K562 (cell line): ENCODE results near the gene CLDND1. TPM values are rescaled to one million over a fixed set of nuclear protein-coding genes. Genes with fewer than 3 reads are reported as not detected.

Source experiments
- ATAC-seq: fragments of 200-7000 bp; cut with Tn5 transposase; 3 replicates; pipeline ENCODE4 v1.9.1; 2020; ENCODE audit warnings: moderate library complexity
- BruUV-seq: library from RNA; stranded (reverse); fragments of 400-500 nt; replicated peaks from 2 replicates; lab custom pipeline; 2021; lab: Mats Ljungman, UMichigan
- CTCF ChIA-PET: fragments of 300-600 bp; formaldehyde crosslinking; extraction: SDS; loops from one replicate; lab custom pipeline; 2021; ENCODE audit warnings: low intra/inter-chr PET ratio; lab: Yijun Ruan, JAX
- POLR2A ChIA-PET: fragments of 300-600, 350-650 bp; sonication (Branson Sonifier 250); formaldehyde crosslinking; extraction: SDS; loops from one replicate; lab custom pipeline; 2021; ENCODE audit warnings: antibody characterized with exemption, inconsistent platforms; lab: Yijun Ruan, JAX
- DNase-seq, 4 experiments: peaks; one replicate each; pipeline versions ENCODE4 v3.0.0 to v3.0.0-alpha.2; 2011 to 2018; ENCODE audit warnings: low spot score in 3 of 4, mixed read lengths in 3 of 4; ENCODE audit errors: extremely low read depth in 1 of 4
- FAIRE-seq: peaks from 2 replicates; lab custom pipeline; 2011; peaks lifted over from hg19 to GRCh38; lab: Jason Lieb, UNC
- H2AFZ ChIP-seq: 2 replicates; pipeline ENCODE4 v1.6.0; 2011; ENCODE audit warnings: low read depth, low read length, control low read depth, inconsistent platforms
- H3K27ac ChIP-seq: fragments of 200-600 bp; 3 replicates; pipeline ENCODE4 v1.8.0; 2011; ENCODE audit warnings: low read depth, mild to moderate bottlenecking, control low read depth, inconsistent platforms, low read length, moderate library complexity, mixed read lengths; ENCODE audit errors: extremely low read depth
- H3K27me3 ChIP-seq, 2 experiments: fragments of 300-600 bp in 1 of 2; 2 replicates in 1 of 2; 3 replicates in 1 of 2; pipeline versions ENCODE4 v1.6.0 to v1.8.0; 2011; ENCODE audit warnings: inconsistent platforms in 2 of 2, low read length in 2 of 2, mild to moderate bottlenecking in 1 of 2, mixed read lengths in 1 of 2, moderate library complexity in 1 of 2; ENCODE audit not compliant: control insufficient read depth in 2 of 2, insufficient read depth in 2 of 2
- H3K36me3 ChIP-seq: fragments of 300-600 bp; 3 replicates; pipeline ENCODE4 v1.8.0; 2011; ENCODE audit warnings: mild to moderate bottlenecking, low read length, inconsistent platforms; ENCODE audit not compliant: control insufficient read depth, insufficient read depth
- H3K4me1 ChIP-seq, 2 experiments: fragments of 200-600 bp in 1 of 2; replicated peaks in 1 of 2; 2 replicates in 1 of 2; 3 replicates in 1 of 2; pipeline versions ENCODE4 v1.5.1 to v1.8.0; 2011; ENCODE audit warnings: inconsistent platforms in 2 of 2, low read length in 2 of 2, mild to moderate bottlenecking in 1 of 2, mixed read lengths in 1 of 2, moderate library complexity in 1 of 2; ENCODE audit not compliant: control insufficient read depth in 2 of 2, insufficient read depth in 2 of 2
- H3K4me2 ChIP-seq: 2 replicates; pipeline ENCODE4 v1.6.1; 2011; ENCODE audit warnings: low read length, control low read depth, inconsistent platforms, mixed read lengths; ENCODE audit not compliant: insufficient read depth
- H3K4me3 ChIP-seq: fragments of 200-600 bp; sonication (generic), shearing (Covaris generic); 2 replicates; pipeline ENCODE4 v1.5.1; 2016; ENCODE audit warnings: control low read depth, inconsistent platforms
- H3K79me2 ChIP-seq: fragments of 200-600 bp; 3 replicates; pipeline ENCODE4 v1.8.0; 2011; ENCODE audit warnings: low read length, inconsistent platforms; ENCODE audit not compliant: control insufficient read depth, insufficient read depth
- H3K9ac ChIP-seq, 2 experiments: 2 replicates each; pipeline versions ENCODE4 v1.6.0 to v1.6.1; 2011; ENCODE audit warnings: low read depth in 2 of 2, low read length in 2 of 2, control low read depth in 1 of 2, inconsistent platforms in 1 of 2, mild to moderate bottlenecking in 1 of 2, mixed read lengths in 1 of 2; ENCODE audit not compliant: insufficient read depth in 1 of 2
- H3K9me1 ChIP-seq: one replicate; pipeline ENCODE4 v1.6.0; 2011; ENCODE audit warnings: inconsistent platforms, mild to moderate bottlenecking, low read length, moderate library complexity; ENCODE audit not compliant: control insufficient read depth, insufficient read depth
- H3K9me3 ChIP-seq: replicated peaks from 2 replicates; pipeline ENCODE4 v1.5.1; 2011; ENCODE audit warnings: low read depth, low read length, inconsistent platforms; ENCODE audit not compliant: control insufficient read depth, insufficient read depth
- H4K20me1 ChIP-seq: replicated peaks from 2 replicates; pipeline ENCODE4 v1.6.1; 2011; ENCODE audit warnings: low read length, inconsistent platforms, mixed read lengths; ENCODE audit not compliant: control insufficient read depth, insufficient read depth
- CREB3L1 ChIP-seq: fragments of 450-650 bp; IDR thresholded peaks from 2 replicates; pipeline ENCODE4 v1.6.1; 2014; ENCODE audit warnings: low read depth, mild to moderate bottlenecking, moderate library complexity, borderline replicate concordance
- CREBBP ChIP-seq: IDR thresholded peaks from one replicate; pipeline ENCODE4 v1.6.1; 2012; ENCODE audit warnings: low read depth, mild to moderate bottlenecking, control low read depth, inconsistent platforms, low read length
- HCFC1 ChIP-seq: IDR thresholded peaks from 2 replicates; pipeline ENCODE4 v1.6.1; 2012; ENCODE audit warnings: low read depth, low read length, improper control_type of control experiment
- YY1 ChIP-seq, 3 experiments: IDR thresholded peaks; 2 replicates each; pipeline ENCODE4 v1.6.1; 2011; ENCODE audit warnings: low read length in 2 of 3, mild to moderate bottlenecking in 2 of 3, moderate library complexity in 2 of 3, borderline replicate concordance in 1 of 3, control low read depth in 1 of 3, low read depth in 1 of 3; ENCODE audit not compliant: insufficient read depth in 3 of 3, insufficient replicate concordance in 2 of 3, control insufficient read depth in 1 of 3, insufficient read length in 1 of 3; ENCODE audit errors: extremely low read depth in 1 of 3
- ZNF395 ChIP-seq: fragments of 200-800 bp; sonication (Bioruptor generic); IDR thresholded peaks from 2 replicates; pipeline ENCODE4 v1.6.1; 2017; ENCODE audit warnings: missing genetic modification characterization, missing compliant biosample characterization
- ZSCAN32 ChIP-seq: fragments of 450-650 bp; formaldehyde crosslinking; IDR thresholded peaks from 2 replicates; pipeline ENCODE4 v1.4.0; 2020; ENCODE audit warnings: mild to moderate bottlenecking, moderate library complexity
- WGBS: fragments of 100-300 bp; shearing (Covaris generic); methylation state at CpG from one replicate; pipeline ENCODE4 v1.1.6; 2016; ENCODE audit warnings: low coverage, mixed read lengths; ENCODE audit not compliant: insufficient coverage; ENCODE audit errors: missing lambda C conversion rate; 5-methylcytosine and 5-hydroxymethylcytosine counted together
- in situ Hi-C: fragments of 300-500 bp; cut with MboI; formaldehyde crosslinking; loops from 4 replicates; pipeline ENCODE4 v1.15.0; 2018; ENCODE audit warnings: inconsistent platforms, mixed read lengths
- intact Hi-C: fragments of 100-400 bp; cut with micrococcal nuclease; formaldehyde crosslinking; loops from 2 replicates; pipeline ENCODE4 v1.14.2; 2022
- polyA plus RNA-seq, 8 experiments: library from polyadenylated mRNA; depleted of rRNA in 4 of 8; stranded (reverse) in 5 of 8; unstranded in 3 of 8; fragments of >200 nt; fragmentation: Nextera tagmentation in 2 of 8; fragmentation: Illumina TruSeq in 1 of 8; extraction: Ambion mirVana in 2 of 8; extraction: Trizol in 1 of 8; gene quantifications; 2 replicates each; pipeline versions ENCODE4 v1.2.1 to v1.2.3, GENCODE V29; 2011 to 2014; ENCODE audit warnings: inconsistent platforms in 1 of 8, missing spikeins in 1 of 8
- total RNA-seq, 7 experiments: library from RNA; depleted of rRNA in 6 of 7; stranded (reverse); fragments of >200 nt in 6 of 7; fragmentation: Illumina TruSeq in 2 of 7; extraction: Trizol in 2 of 7; gene quantifications; 2 replicates each; pipeline versions ENCODE4 v1.2.1 to v1.2.3, GENCODE V29; 2011 to 2021; ENCODE audit warnings: low replicate concordance in 1 of 7
- TF ChIP-seq, protein P1 (sequence below): fragments of 450-650 bp; IDR thresholded peaks from 2 replicates; pipeline ENCODE4 v1.6.1; 2016; ENCODE audit warnings: mild to moderate bottlenecking
- TF ChIP-seq, protein P2 (sequence below): fragments of 450-650 bp; IDR thresholded peaks from 2 replicates; pipeline ENCODE4 v1.6.1; 2017; ENCODE audit warnings: antibody characterized with exemption

CLDND1 gene
- total and polyA plus RNA-seq, 9 of the 15 experiments (the other 6 are each of a cell fraction or from before 2014, with no cell fraction given) = 29.2 to 141 (median 60.7) TPM

DNA sequence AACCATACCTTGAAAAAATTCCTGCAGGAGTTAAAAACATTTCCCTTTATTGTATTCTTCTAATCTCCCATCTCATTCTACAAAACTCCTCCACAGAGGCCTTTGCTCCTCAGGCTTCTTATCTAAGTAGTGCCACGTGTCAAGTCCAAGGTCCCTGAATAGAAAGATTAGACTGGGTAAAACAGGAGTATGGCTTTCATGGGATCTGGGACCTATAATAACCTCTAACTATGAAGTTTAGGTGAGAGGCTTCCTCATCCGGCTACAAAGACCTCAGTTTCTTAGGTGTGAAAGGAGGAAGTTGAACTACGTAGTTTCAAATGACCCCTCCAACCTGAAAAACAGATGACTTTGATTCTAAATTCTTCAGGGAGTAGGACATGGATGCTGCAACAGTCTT is 29.1 kb upstream of the CLDND1 start (continued):
- TF ChIP-seq YY1 (IDR thresholded peaks at IDR 0.05; ENCODE audit: borderline replicate concordance in 1 of 3, control insufficient read depth in 1 of 3, extremely low read depth in 1 of 3, insufficient read depth in 3 of 3, insufficient read length in 1 of 3, insufficient replicate concordance in 2 of 3, low read depth in 1 of 3, low read length in 2 of 3) (no peak), ZSCAN32 (CRISPR knock-in tag) (no peak), CREB3L1 (peak; percentile 86), HCFC1 (no peak)
- TF ChIP-seq, protein P1, sequence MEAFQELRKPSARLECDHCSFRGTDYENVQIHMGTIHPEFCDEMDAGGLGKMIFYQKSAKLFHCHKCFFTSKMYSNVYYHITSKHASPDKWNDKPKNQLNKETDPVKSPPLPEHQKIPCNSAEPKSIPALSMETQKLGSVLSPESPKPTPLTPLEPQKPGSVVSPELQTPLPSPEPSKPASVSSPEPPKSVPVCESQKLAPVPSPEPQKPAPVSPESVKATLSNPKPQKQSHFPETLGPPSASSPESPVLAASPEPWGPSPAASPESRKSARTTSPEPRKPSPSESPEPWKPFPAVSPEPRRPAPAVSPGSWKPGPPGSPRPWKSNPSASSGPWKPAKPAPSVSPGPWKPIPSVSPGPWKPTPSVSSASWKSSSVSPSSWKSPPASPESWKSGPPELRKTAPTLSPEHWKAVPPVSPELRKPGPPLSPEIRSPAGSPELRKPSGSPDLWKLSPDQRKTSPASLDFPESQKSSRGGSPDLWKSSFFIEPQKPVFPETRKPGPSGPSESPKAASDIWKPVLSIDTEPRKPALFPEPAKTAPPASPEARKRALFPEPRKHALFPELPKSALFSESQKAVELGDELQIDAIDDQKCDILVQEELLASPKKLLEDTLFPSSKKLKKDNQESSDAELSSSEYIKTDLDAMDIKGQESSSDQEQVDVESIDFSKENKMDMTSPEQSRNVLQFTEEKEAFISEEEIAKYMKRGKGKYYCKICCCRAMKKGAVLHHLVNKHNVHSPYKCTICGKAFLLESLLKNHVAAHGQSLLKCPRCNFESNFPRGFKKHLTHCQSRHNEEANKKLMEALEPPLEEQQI = 0 out of 2 replicates have a peak, but pooled peaks have one; percentile 40

DNA sequence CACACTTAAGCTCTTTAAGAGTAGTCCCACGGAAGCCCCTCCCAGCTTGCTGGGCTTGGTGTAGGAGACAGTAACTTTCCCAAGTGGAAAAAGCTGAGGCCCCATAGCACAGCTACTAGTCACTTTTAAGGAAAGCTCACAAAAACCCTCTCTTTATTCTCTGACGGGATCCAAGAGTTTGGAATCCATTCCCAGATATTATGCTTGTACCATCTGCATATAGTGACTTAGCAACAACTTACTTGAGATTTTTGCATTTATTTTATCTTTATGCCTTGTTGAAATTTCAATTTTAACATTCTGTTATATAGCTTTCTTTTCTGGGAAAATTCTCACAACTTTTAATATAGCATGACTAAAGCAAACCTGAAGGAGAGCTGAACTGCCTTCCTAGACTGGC is 28.5 kb upstream of the CLDND1 start:
- Histone ChIP-seq H3K9me1 (no peaks in the 10 kb centered on the region), H3K36me3 (no peaks in the 10 kb centered on the region; the same call in 2 of the 3 replicates), H2AFZ (peak overlapping the region; percentile 79), H4K20me1 (no peaks in the 10 kb centered on the region), H3K9ac (no peak overlapping the region; a peak in 1 of 4 replicates)
- WGBS = 73% methylated on average over 2 of the region's 2 CpGs
- no peak for DNase-seq
- TF ChIP-seq ZNF395 (CRISPR knock-in tag) = no peak
- TF ChIP-seq, protein P2, sequence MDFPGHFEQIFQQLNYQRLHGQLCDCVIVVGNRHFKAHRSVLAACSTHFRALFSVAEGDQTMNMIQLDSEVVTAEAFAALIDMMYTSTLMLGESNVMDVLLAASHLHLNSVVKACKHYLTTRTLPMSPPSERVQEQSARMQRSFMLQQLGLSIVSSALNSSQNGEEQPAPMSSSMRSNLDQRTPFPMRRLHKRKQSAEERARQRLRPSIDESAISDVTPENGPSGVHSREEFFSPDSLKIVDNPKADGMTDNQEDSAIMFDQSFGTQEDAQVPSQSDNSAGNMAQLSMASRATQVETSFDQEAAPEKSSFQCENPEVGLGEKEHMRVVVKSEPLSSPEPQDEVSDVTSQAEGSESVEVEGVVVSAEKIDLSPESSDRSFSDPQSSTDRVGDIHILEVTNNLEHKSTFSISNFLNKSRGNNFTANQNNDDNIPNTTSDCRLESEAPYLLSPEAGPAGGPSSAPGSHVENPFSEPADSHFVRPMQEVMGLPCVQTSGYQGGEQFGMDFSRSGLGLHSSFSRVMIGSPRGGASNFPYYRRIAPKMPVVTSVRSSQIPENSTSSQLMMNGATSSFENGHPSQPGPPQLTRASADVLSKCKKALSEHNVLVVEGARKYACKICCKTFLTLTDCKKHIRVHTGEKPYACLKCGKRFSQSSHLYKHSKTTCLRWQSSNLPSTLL = no peak
- no peak for TF ChIP-seq CREBBP
- TF ChIP-seq, all 486 proteins: peak for 0
- no peaks in the 10 kb centered on the region for H3K9me3 ChIP-seq
- H3K4me1 ChIP-seq = peaks cover 4 to 37% of the 10 kb centered on the region in 2 experiments
- H3K79me2 ChIP-seq = no peaks in the 10 kb centered on the region
- in situ Hi-C loops (no loop called here), intact Hi-C loops (no loop called here)
- no peaks in the 10 kb centered on the region for H3K27me3 ChIP-seq
- peak overlapping the region; percentile 54; the same call in 1 of the 3 replicates for H3K27ac ChIP-seq
- H3K4me3 ChIP-seq = no peak overlapping the region
- H3K4me2 ChIP-seq = no peak overlapping the region
- BruUV-seq = no TSS peak
- ChIA-PET CTCF (no interaction called here), POLR2A (interaction anchor here (0.6 kb wide), 1 partner anchor 19 kb away, joined by 3 read pairs; no protein-coding TSS in a partner anchor)
- peak; percentile 54 for ATAC-seq
- no peak for FAIRE-seq
